Activated T-cell treated with anti-CD3 and anti-CD28 coated beads for 4 hours (primary cell): ENCODE data around the gene SNIP1.
"Not testable (repeated sequence)": the region's sequence is repeated elsewhere in the genome, so short reads cannot be mapped to it uniquely, and the experiment has no call there.

ENCODE experiments used
- DNase-seq: peaks from one replicate; pipeline ENCODE4 v3.0.0-alpha.2; 2020

The SNIP1 gene

DNA sequence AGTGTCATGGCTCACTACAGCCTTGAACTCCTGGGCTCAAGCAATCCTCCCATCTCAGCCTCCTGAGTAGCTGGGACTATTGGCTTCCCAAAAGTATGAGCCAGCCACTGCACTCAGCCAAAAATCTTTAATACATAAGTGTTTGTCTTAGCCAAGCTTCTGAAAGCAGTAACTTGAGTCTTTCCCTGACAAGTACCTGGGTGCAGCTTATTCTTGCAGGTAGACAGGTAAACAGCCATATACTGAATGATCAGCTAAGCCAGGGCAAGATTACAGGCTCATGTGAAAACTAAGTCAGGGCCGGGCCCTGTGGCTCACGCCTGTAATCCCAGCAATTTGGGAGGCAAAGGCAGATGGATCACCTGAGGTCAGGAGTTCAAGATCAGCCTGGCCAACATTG, 47.4 kb downstream of the SNIP1 start:
- no peak for DNase-seq

GRCh38 chr1:37502791-37503190, 51.3 kb downstream of the SNIP1 start:
- DNase-seq: not testable (repeated sequence)

- DNase-seq: no peak
Observed at GRCh38 chr1:37502104-37502503, 52.0 kb downstream of the SNIP1 start.

- no peak for DNase-seq
Observed at GRCh38 chr1:37501661-37502060, 52.4 kb downstream of the SNIP1 start.

GRCh38 chr1:37498872-37499617, 55.0 kb downstream of the SNIP1 start:
- no peak for DNase-seq

DNA sequence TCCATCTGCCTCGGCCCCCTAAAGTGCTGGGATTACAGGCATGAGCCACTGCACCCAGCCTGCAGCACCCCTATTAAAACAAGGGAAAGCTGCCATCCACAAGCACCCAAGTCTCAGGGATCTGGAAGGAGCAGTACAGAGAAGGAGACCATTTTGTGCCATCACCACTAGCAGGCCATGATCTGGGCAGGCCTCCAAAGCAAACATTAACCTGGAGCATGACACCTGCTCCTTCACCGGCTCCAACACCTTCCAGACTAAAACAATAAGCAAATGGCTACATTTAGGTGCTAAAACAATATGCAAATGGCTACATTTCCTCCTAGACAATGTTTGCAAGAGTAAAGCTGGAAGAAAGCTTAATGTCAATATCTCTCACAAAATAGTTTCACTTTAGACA, 56.3 kb downstream of the SNIP1 start:
- DNase-seq: no peak

GRCh38 chr1:37495875-37496274, 58.2 kb downstream of the SNIP1 start:
- DNase-seq: no peak

GRCh38 chr1:37493336-37494098, 60.6 kb downstream of the SNIP1 start:
- no peak for DNase-seq

DNA sequence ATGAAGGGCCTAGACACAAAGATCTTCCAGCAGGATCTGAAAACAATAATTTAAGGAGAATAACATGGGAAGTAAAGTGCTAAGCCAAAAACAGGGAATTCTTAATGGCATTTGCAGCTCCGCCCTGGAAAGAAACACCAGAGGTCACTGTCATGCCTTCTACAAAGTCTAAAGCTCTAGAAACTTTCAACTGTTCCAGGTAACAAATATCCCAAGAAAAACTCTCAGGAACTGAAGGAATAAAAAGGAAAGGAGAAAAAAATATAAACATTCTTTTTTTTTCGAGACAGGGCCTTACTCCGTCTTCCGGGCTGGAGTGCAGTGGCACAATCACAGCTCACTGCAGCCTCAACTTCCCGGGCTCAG, 66.5 kb downstream of the SNIP1 start:
- no peak for DNase-seq

DNA sequence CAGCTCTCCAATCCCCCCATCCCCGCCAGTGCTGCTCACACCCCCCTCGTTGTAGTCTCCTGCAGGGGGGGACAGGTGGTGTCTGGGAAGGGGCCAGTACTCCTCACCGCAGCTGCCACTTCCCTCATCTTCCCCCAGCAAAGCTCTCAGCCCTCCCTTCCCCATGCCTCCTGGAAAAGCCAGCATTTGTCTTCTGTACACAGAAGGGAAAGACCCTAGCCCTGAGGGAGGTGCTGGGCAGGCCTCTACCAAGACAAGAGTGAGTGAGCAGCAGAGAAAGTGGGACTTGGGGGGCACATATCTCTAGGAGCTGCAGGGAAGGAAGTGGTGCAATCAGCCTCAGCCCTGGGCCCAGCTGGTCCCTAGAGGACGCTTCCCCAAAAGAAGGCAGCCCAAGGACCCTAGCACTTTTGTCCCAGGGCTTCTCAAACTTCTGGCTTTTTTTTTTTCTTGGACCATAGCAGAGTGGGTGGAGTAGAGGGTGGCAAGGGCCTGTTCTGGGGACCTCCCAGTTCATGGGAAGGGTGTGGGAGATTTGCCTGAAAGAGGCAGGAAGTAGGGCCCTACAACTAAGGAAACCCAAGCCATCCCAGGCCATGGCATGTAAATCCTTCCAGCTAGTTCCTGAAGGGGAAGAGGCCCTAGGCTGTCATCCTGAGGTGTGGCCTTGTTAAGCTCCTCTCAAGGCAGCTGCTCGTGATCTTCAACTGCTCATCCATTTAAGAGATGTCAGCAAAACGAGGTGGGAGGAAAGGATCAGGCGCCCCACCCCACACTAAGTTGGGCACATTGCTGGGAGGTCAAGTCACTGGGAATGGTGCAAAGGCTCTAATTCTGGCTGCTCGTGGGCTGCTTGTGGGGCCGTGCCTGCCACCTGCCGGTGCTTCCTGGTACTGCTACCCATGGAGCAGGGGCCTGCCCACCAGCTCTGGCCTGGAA, 67.1 kb downstream of the SNIP1 start:
- peak; percentile 77 for DNase-seq

- no peak for DNase-seq
Observed at GRCh38 chr1:37485902-37486679, 68.0 kb downstream of the SNIP1 start.
